ENCODE data around the gene MYOD1. TPM values are rescaled to one million over a fixed set of nuclear protein-coding genes. Genes with fewer than 3 reads are reported as not detected.

MYOD1 gene
- total and polyA plus RNA-seq, 8 donors: not detected

- Histone ChIP-seq H3K4me3 (no peak overlapping the region), H3K9me3 (no peaks in the 10 kb centered on the region), H3K4me1 (no peaks in the 10 kb centered on the region), H3K27ac (no peak overlapping the region), H3K36me3 (no peaks in the 10 kb centered on the region), H3K27me3 (no peaks in the 10 kb centered on the region)
- DNase-seq (no peak), ATAC-seq (no peak)
- intact Hi-C loops (cut with DNase I): no loop called here
- TF ChIP-seq, protein P1, sequence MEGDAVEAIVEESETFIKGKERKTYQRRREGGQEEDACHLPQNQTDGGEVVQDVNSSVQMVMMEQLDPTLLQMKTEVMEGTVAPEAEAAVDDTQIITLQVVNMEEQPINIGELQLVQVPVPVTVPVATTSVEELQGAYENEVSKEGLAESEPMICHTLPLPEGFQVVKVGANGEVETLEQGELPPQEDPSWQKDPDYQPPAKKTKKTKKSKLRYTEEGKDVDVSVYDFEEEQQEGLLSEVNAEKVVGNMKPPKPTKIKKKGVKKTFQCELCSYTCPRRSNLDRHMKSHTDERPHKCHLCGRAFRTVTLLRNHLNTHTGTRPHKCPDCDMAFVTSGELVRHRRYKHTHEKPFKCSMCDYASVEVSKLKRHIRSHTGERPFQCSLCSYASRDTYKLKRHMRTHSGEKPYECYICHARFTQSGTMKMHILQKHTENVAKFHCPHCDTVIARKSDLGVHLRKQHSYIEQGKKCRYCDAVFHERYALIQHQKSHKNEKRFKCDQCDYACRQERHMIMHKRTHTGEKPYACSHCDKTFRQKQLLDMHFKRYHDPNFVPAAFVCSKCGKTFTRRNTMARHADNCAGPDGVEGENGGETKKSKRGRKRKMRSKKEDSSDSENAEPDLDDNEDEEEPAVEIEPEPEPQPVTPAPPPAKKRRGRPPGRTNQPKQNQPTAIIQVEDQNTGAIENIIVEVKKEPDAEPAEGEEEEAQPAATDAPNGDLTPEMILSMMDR (IDR thresholded peaks at IDR 0.05): no peak
These were observed 51.5 kb downstream of the MYOD1 start for GRCh38 chr11:17770917-17771316.

- no peaks in the 10 kb centered on the region for H3K4me1 ChIP-seq
- TF ChIP-seq, protein P1 (IDR thresholded peaks at IDR 0.05): no peak
- no peaks in the 10 kb centered on the region for H3K36me3 ChIP-seq
- peak in 1 of 4 donors; percentile 53 for DNase-seq
- ATAC-seq: no peak
- no peaks in the 10 kb centered on the region for H3K9me3 ChIP-seq
- no peaks in the 10 kb centered on the region for H3K27me3 ChIP-seq
- H3K4me3 ChIP-seq: no peak overlapping the region
- H3K27ac ChIP-seq: no peak overlapping the region
- intact Hi-C loops (cut with DNase I): no loop called here
These were observed 52.0 kb downstream of the MYOD1 start for GRCh38 chr11:17771415-17771814.

Other genes starting within 250 kb of the MYOD1 start
- 1 to 10 TPM in 1 of 2 donors, under 1 TPM in 1; 0.52 to 1.9 TPM for gene ABCC8, start 242.7 kb upstream of the MYOD1 start, total RNA-seq
- gene ABCC8, start 242.7 kb upstream of the MYOD1 start, polyA plus RNA-seq (ENCODE audit: insufficient read length in 6 of 6): 10 to 100 TPM in 1 of 6 donors, 1 to 10 TPM in 5; 3.8 to 11.1 (median 7.5) TPM
- gene USH1C, start 175.2 kb upstream of the MYOD1 start, total RNA-seq: under 1 TPM in 1 of 2 donors, not detected in 1; 0.63 TPM
- gene USH1C, start 175.2 kb upstream of the MYOD1 start, polyA plus RNA-seq (ENCODE audit: insufficient read length in 6 of 6): 1 to 10 TPM in 1 of 6 donors, under 1 TPM in 5; 0.23 to 1.2 (median 0.58) TPM
- not detected for gene OTOG, start 172.3 kb upstream of the MYOD1 start, total RNA-seq
- under 1 TPM; 0.04 to 0.24 (median 0.11) TPM for gene OTOG, start 172.3 kb upstream of the MYOD1 start, polyA plus RNA-seq (ENCODE audit: insufficient read length in 6 of 6)
- gene KCNC1, start 15.2 kb downstream of the MYOD1 start, total RNA-seq: not detected
- gene KCNC1, start 15.2 kb downstream of the MYOD1 start, polyA plus RNA-seq (ENCODE audit: insufficient read length in 6 of 6): 1 to 10 TPM in 2 of 6 donors, under 1 TPM in 4; 0.78 to 1.2 (median 0.89) TPM

All from left lung (tissue), 10 donors.